Activated CD4-positive, alpha-beta T cell treated with anti-CD3 and anti-CD28 coated beads, Interleukin-2, amount 50 U/mL, for 48 hours (primary cell): ENCODE measurements around the gene CCDC18.
"Not testable (repeated sequence)": the region's sequence is repeated elsewhere in the genome, so short reads cannot be mapped to it uniquely, and the experiment has no call there.

Experiments
- DNase-seq, 2 experiments: peaks; one replicate each; pipeline ENCODE4 v3.0.0-alpha.2; 2020

The CCDC18 gene, protein sequence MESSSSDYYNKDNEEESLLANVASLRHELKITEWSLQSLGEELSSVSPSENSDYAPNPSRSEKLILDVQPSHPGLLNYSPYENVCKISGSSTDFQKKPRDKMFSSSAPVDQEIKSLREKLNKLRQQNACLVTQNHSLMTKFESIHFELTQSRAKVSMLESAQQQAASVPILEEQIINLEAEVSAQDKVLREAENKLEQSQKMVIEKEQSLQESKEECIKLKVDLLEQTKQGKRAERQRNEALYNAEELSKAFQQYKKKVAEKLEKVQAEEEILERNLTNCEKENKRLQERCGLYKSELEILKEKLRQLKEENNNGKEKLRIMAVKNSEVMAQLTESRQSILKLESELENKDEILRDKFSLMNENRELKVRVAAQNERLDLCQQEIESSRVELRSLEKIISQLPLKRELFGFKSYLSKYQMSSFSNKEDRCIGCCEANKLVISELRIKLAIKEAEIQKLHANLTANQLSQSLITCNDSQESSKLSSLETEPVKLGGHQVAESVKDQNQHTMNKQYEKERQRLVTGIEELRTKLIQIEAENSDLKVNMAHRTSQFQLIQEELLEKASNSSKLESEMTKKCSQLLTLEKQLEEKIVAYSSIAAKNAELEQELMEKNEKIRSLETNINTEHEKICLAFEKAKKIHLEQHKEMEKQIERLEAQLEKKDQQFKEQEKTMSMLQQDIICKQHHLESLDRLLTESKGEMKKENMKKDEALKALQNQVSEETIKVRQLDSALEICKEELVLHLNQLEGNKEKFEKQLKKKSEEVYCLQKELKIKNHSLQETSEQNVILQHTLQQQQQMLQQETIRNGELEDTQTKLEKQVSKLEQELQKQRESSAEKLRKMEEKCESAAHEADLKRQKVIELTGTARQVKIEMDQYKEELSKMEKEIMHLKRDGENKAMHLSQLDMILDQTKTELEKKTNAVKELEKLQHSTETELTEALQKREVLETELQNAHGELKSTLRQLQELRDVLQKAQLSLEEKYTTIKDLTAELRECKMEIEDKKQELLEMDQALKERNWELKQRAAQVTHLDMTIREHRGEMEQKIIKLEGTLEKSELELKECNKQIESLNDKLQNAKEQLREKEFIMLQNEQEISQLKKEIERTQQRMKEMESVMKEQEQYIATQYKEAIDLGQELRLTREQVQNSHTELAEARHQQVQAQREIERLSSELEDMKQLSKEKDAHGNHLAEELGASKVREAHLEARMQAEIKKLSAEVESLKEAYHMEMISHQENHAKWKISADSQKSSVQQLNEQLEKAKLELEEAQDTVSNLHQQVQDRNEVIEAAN (N-terminal part only)

DNA sequence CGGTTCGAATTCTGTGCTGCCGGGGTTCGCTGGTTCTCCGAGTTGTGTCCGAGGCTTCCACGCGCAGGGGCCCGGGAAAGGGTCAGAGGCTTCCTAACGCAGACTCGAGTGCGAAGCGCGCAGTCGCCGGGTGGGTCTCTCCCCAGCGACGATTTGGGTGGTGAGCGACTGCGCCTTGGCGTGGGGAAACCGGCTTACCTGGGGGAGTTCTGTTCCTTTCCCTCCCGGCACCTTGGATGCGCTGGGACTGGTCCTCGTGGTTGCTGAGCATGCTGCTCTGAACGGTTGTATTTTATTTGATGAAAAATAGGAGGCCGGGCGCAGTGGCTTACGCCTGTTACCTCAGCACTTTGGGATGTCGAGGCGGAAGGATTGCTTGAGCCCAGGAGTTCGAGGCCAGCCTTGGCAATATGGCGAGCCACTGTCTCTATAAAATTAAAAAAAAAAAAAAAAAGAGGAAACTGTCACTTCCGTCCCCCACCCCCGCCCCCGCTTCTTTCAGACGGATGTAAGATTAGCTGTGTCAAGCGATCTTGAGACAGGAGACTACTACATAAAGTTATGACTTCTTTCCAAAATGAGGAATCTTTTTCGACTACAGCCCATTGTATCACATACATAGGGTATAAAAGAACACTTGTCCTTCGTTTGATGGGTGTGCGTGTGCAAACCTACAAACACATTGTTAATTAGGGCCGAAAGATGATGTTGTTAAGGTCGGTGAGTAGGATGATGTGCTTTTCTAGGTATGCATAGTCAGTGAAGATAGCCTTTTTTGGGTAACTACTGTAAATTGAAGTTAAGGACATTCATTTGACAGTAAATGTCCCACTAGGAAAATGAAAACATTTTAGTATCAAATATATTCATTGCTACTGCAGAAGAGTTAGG, at the start of gene CCDC18:
Gene CCDC18, plus strand, starts transcription at position 2 of the 891 bp plus-strand sequence. CDS start 2,638 bp downstream, outside the sequence.
- DNase-seq = peak in 1 of 2 experiments; percentile 55

DNA sequence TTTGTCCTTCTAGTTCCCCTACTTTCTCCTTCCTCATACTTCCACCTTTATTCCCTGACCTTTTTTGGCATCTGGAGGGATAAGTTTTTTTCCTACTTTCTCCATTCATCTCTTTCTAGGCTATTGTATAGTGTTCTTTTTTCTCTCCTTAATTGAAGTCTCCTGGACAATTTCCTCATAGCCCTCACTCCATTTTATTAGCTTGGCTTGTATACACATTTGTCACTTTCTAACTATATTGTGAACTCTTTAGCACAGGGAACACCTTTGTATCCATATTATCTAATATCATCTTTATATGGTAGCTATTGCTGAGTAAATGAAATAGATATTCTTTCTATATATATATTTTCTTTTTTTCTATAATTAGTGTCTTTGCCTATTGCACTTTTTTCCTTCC, 47.9 kb upstream of the CCDC18 start:
- DNase-seq = no peak

DNA sequence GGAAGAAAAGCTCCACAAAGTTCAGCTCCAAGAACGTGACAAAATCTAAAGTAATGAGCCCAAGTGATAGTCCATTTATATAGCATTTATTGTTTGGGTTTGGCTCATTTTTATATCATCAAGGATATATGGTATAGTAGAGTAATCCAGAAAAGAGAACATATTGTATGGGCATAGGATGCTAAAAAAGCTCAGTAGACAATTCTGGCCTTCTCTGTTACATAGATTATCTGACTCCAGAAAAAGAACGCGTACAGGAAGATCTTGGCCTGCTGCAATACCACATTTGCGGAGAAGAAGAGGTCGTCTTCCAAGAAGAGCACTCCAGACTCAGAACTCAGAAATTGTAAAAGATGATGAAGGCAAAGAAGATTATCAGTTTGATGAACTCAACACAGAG, 44.1 kb upstream of the CCDC18 start:
- DNase-seq = no peak

DNA sequence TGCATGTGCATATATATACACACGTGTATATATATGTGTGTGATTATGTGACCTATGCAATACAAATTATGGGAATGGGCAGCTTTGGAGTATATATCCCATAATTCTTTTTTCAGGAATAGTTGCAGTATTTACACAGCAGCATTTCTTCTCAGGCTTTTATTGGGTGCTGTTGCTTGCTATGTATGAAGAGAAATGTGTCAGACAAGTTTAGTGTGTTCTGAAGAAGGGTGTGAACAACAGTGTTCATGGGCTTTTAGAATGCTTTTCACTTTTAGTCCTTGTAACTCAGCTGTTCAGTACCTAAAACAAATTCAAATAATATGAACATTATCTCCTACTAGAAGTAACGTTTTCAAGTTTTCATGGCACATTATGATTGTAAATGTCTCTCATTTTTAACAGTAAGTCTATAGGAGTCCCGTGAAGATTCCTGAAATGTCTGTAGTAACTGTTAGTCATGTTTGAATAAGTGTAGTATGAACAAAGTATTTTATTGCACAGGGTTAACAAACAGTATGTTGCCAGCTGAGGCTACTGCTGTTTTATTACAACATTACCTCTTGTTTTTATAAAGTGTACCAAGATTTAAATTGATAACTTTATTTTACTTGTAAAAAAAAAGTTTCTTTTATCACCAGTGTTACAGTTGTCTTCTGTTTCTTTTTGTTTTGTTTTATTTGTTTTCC, 42.8 kb upstream of the CCDC18 start:
- DNase-seq = no peak

DNA sequence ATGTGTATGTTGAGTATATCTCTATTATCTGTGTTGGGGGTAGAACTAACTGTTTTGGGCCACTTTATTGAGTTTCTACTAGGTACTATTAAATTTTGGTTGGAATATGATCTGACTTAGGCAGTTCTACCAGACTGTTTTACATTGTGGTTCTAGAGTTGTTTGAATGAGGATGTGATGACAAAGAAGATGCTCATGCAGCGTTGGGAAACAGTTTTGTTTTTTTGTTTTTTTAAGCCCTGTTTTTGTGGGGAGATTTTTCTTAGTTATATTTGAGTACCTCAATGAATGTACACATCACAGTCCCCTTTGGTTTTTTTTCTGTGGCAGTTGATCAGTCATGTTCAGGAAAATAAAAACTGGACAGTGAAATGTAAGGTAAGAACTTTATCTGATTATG, 40.4 kb upstream of the CCDC18 start:
- DNase-seq = no peak

DNA sequence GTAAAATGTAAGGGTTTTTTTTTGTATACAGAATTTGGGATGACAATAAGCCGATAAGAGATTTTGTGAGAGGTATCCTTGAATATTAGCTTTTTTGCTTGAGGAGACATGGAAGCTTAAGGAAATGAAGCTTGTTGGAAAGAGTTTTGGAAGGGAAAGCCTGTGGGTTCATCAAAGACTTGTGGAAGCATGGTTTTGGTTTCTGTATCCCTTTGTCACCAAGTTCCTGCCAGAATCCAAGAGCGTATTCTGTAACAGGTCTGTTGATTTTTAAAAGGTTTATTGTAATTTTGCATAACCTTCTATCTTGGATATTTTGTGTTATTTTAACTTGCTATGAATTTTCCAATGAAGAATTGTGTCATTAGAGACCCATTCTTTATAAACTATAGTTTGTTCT, 38.4 kb upstream of the CCDC18 start:
- DNase-seq = no peak

DNA sequence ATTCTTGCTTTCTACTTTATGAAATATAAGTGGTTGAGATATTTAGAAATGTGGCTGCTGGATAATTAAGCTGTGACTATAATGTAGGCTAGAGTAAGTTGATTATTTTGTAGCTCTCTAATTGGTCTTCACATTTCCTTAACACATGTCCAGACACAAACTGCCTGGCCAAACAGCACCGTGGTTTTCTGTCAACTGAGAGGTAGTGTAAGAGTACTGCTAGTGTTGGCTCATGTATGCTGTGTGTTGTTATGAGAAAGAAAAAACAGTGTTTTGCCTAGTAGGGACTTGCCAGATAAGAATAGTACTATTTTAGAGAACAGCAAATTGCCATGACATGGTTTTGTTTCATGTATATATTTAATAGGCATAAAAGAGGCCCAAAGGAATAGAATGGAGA, 37.4 kb upstream of the CCDC18 start:
- DNase-seq = no peak

DNA sequence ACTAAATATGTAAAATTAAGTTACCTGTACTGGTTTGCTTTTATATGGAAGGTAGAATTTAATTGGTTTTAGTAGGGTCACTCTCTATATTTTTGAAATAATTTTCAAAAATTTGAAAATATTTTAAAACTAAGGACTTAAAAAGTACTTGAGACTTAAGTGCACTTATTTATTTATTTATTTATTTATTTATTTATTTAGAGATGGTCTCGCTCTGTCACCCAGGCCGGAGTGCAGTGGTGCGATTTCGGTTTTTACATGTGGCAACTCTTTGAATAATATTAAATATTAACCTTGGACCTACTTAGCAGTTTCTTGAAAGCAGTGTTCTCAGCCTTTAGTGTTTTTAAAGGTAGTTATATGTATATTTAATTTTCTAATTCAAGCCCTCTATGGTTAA, 36.8 kb upstream of the CCDC18 start:
- no peak for DNase-seq

DNA sequence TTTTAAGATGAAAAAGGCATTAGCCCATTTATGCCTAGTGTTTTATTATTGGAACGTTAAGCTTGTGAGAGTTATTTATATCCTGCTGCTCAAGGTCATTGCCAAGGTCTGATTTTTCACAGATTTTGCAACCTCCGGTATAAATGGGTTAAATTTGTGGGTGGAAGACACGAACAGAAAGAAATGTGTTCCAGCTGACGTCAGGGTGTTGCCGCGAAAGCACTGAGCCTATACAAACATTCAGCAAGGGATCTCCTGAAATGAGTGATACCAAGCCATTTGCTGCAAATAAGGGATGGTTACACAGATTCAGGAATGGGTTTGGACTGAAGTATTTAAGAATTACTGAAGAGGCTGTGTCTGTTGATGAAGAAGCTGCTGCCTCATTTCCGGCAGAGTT, 32.5 kb upstream of the CCDC18 start:
- DNase-seq = no peak

DNA sequence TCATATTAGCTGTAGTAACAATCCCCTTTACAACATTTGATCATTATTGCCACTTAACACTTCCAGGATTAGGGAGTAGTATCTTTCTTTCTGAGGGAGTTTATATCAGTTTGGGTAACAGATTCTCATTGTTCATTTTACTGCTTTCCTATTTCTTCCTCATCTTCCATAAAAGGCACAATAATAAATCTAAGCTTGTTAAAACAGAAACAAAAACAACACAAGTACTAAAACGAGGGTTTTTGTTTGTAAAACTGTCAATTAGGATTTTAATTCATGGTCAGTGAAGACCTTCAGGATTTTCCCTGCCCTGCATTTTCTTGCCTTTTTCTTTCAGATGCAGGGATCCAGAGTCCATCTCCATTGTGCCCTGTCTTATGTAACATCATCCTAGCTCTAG, 29.8 kb upstream of the CCDC18 start:
- no peak for DNase-seq

DNA sequence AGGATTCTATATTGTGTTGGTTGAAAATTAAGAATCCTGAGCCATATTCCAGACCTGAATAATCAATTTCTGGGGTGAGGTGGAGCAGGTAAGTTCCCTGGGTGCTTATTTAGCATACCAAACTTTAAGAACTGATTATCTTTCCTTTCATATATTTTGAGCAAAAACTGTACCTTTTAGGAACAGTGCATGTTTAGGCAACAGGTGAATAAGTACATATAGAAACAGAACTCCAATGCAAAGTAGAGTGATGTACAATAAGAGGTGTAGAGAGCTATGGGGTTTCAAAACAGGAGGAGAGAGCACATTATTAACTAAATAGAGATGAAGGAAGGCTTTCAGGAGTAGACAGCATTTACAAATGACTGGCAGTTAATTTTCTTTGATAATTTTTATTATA, 29.1 kb upstream of the CCDC18 start:
- DNase-seq = no peak

DNA sequence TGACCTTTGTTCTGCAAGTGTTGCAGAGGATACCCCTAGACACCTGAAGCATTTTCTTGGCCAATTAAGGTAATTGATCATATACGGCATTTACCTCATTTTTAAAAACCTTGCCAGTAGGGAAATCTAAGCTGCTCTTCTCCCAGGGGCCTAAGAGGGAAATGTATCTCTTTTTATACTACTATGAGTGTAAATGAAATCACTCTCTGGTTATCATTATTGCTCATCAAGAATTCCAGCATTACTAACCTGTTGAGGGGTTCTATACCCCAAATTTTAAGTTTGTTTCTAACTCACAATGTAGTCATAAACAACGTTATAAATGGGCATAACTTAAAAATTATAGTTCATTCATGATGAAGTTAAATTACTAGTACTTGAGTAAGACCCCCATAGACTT, 27.7 kb upstream of the CCDC18 start:
- no peak for DNase-seq

DNA sequence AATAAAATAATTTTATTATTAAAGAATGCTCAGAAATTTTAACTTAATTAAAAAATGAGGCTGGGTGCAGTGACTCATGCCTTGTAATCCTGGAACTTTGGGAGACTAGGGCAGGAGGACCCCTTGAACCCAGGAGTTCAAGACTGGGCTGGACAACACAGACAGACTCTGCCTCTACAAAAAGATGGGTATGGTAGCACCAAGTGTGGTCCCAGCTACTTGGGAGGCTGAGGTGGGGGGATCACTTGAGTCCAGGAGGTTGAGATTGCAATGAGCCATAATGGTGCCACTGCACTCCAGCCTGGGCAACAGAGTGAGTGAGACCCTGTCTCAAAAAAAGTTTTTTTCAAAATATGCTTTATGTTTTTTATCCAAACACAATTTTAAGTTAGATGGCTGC, 25.6 kb upstream of the CCDC18 start:
- DNase-seq = no peak

DNA sequence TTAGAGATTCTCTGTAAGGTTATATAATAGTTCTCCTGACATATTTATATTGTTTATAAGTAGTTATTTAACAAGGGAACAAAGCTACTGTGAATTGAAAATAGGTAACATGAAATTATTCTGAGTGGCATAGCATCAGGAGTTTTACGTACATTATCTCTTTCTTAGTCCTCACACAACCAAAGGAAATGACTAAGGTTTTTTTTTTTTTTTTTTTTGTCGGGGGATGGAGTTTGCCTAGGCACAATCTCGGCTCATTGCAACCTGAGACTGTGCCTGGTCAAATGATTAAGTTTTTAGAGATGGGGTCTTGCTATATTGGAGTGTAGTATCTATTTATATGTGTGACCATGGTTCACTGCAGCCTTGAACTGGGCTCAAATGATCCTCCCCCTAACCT, 25.2 kb upstream of the CCDC18 start:
- no peak for DNase-seq

DNA sequence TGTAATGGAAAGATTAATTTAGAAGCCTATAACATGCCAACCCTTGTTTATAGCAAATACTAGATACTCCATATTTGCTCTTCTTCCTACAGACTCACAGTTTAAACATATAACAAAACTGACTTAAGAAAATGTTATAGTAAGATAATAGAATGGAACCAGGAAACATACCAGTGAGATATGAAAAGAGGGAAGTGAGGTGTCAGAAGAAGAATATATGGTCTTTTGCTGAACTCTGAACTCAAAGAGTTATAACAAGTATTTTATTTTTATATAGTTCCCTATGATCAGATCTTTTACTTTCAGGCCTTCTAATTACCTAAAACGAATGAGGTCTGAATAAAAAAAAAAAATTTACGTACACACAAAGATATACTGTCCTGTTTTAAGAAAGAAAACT, 21.2 kb upstream of the CCDC18 start:
- no peak for DNase-seq

DNA sequence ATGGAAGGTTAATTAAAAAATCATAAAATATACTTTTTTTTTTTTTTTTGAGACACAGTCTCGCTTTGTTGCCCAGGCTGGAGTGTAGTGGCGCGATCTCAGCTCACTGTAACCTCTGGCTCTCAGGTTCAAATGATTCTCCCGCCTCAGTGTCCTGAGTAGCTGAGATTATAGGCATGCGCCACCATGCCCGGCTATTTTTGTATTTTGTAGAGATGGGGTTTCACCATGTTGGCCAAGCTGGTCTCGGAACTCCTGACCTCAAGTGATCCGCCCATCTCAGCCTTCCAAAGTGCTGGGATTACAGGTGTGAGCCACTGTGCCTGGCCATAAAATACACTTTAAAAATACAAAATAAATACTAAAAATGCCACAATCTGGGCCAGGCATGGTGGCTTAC, 17.2 kb upstream of the CCDC18 start:
- not testable (repeated sequence) for DNase-seq

DNA sequence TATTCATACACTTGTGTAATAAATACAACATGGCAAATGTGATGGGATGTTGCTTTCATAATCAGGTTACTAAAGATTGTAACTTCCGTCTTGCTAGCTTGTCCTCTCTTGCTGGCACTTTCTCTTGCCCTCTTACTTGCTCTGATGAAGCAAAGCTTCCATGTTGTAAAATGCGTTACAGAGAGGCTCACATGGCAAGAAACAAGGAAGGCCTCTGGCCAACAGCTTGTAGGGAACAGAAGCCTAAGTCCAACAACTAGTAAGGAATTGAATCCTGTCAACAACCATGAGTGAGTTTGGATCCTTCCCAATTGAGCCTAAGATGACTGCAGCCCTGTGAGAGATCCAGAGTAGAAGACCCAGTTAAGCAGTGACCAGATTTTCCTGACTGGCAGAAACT, 15.7 kb upstream of the CCDC18 start:
- no peak for DNase-seq

DNA sequence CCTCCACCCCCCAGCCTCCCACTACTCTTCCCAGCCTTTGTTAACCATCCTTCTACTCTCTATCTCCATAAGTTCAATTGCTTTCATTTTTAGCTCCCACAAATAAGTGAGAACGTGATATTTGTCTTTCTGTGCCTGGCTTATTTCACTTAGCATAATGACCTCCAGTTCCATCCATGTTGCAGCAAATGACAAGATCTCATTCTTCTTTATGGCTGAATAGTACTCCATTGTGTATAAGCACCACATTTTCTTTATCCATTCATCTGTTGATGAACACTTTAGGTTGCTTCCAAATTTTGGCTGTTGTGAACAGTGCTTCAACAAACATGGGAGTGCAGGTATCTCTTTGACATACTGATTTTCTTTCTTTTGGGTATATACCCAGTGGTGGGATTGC, 14.6 kb upstream of the CCDC18 start:
- DNase-seq = not testable (repeated sequence)

DNA sequence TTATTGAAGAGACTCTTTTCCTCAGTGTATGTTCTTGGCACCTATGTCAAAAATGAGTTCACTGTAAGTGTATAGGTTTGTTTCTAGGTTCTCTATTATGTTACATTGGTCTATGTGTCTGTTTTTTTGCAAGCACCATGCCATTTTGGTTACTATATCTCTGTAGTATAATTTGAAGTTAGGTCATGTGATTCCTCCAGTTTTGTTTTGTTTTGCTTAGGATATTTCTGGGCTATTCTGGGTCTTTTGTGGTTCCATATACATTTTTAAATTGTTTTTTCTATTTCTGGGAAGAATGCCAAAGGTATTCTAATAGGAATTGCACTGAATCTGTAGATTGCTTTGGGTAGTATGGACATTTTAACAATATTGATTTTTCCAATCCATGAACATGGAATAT, 13.5 kb upstream of the CCDC18 start:
- DNase-seq = no peak

DNA sequence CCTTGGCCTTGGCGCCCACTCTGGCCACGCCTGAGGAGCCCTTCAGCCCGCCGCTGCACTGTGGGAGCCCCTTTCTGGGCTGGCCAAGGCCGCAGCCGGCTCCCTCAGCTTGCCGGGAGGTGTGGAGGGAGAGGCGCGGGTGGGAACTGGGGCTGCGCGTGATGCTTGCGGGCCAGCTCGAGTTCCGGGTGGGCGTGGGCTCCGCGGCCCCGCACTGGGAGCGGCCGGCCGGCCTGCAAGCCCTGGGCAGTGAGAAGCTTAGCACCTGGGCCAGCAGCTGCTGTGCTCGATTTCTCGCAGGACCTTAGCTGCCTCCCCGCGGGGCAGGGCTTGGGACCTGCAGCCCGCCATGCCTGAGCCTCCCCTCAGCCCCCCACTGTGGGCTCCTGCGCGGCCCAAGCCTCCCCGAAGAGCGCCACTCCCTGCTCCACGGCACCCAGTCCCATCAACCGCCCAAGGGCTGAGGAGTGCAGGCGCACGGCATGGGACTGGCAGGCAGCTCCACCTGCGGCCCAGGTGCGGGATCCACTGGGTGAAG, 10.3 kb upstream of the CCDC18 start:
- not testable (repeated sequence) for DNase-seq

DNA sequence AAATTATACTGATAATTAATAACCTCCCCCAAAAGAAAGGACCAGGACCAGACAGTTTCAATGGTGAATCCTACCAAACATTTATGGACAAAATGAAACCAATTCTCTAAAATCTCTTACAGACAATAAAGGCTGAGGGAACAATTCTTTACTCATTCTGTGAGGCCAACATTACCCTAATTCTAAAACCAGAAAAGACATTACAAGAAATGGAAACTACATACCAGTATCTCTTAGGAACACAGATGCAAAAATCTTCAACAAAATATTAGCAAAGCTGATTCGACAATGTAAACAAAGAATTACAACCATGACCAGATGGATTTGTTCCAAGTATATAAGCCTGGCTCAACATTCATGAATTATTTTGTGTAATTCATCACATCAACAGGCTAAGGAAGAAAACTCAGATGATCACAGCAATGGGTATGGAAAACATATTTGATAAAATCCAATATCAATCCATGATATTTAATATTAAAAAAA, 8.9 kb upstream of the CCDC18 start:
- DNase-seq = no peak
